ENCODE data around the gene TRABD2B.
A peak's percentile ranks its signal among the peaks of the same experiment; 100 is the strongest.

The TRABD2B gene

GRCh38 chr1:47757226-47757975 is 239.8 kb downstream of the TRABD2B start:
- DNase-seq (ENCODE audit: low spot score), result no peak

- DNase-seq (ENCODE audit: low spot score), result no peak
Measured at GRCh38 chr1:47756411-47756810, 240.8 kb downstream of the TRABD2B start.

GRCh38 chr1:47756006-47756405 is 241.2 kb downstream of the TRABD2B start:
- DNase-seq (ENCODE audit: low spot score), result peak; percentile 9

- DNase-seq (ENCODE audit: low spot score), result no peak
Measured at GRCh38 chr1:47755101-47755990, 241.8 kb downstream of the TRABD2B start.

- no peak for DNase-seq (ENCODE audit: low spot score)
Measured at GRCh38 chr1:47754221-47754620, 243.0 kb downstream of the TRABD2B start.

- no peak for DNase-seq (ENCODE audit: low spot score)
Measured at GRCh38 chr1:47753808-47754207, 243.4 kb downstream of the TRABD2B start.

GRCh38 chr1:47752559-47752958 is 244.6 kb downstream of the TRABD2B start:
- DNase-seq (ENCODE audit: low spot score), result no peak

- DNase-seq (ENCODE audit: low spot score), result peak; percentile 26
Measured at GRCh38 chr1:47751996-47752451, 245.2 kb downstream of the TRABD2B start.

- DNase-seq (ENCODE audit: low spot score), result peak; percentile 14
Measured at GRCh38 chr1:47751193-47751592, 246.0 kb downstream of the TRABD2B start.

GRCh38 chr1:47745715-47746609 is 251.2 kb downstream of the TRABD2B start:
- no peak for DNase-seq (ENCODE audit: low spot score)

- no peak for DNase-seq (ENCODE audit: low spot score)
Measured at GRCh38 chr1:47742890-47743760, 254.1 kb downstream of the TRABD2B start.

GRCh38 chr1:47738560-47739182 is 258.5 kb downstream of the TRABD2B start:
- DNase-seq (ENCODE audit: low spot score), result peak; percentile 67

GRCh38 chr1:47732489-47732888 is 264.7 kb downstream of the TRABD2B start:
- peak; percentile 95 for DNase-seq (ENCODE audit: low spot score)

GRCh38 chr1:47731730-47732129 is 265.5 kb downstream of the TRABD2B start:
- DNase-seq (ENCODE audit: low spot score), result no peak

- no peak for DNase-seq (ENCODE audit: low spot score)
Measured at GRCh38 chr1:47729685-47730084, 267.5 kb downstream of the TRABD2B start.

GRCh38 chr1:47727697-47728085 is 269.5 kb downstream of the TRABD2B start:
- no peak for DNase-seq (ENCODE audit: low spot score)

GRCh38 chr1:47727051-47727696 is 270.0 kb downstream of the TRABD2B start:
- no peak for DNase-seq (ENCODE audit: low spot score)

GRCh38 chr1:47725992-47726855 is 271.0 kb downstream of the TRABD2B start:
- DNase-seq (ENCODE audit: low spot score), result peak; percentile 74

GRCh38 chr1:47725511-47725991 is 271.6 kb downstream of the TRABD2B start:
- DNase-seq (ENCODE audit: low spot score), result no peak

Measured in kidney tubule cell (primary cell).